IMR-90 (cell line): Measurements from ENCODE around the gene CCDC181. TPM values are rescaled to one million over a fixed set of nuclear protein-coding genes. Genes with fewer than 3 reads are reported as not detected.

ENCODE experiments used
- ATAC-seq: fragments of 200-7000 bp; cut with Tn5 transposase; 2 replicates; pipeline ENCODE4 v1.9.1; 2020; ENCODE audit warnings: low read depth, mild to moderate bottlenecking, moderate library complexity
- BruUV-seq: library from RNA; stranded (reverse); fragments of 400-500 nt; replicated peaks from 2 replicates; lab custom pipeline; 2021; lab: Mats Ljungman, UMichigan
- CTCF ChIA-PET: fragments of 300-600 bp; formaldehyde crosslinking; extraction: SDS; loops from one replicate; lab custom pipeline; 2021; ENCODE audit warnings: antibody characterized with exemption; lab: Yijun Ruan, JAX
- POLR2A ChIA-PET: fragments of 300-600 bp; sonication (Branson Sonifier 250); formaldehyde crosslinking; loops from one replicate; lab custom pipeline; 2022; ENCODE audit warnings: antibody characterized with exemption; ENCODE audit not compliant: unreplicated experiment; lab: Charles Lee
- DNase-seq: peaks from one replicate; pipeline ENCODE4 v3.0.0; 2013
- H2AFZ ChIP-seq: replicated peaks from 2 replicates; pipeline ENCODE3; 2013; ENCODE audit warnings: low read length, mild to moderate bottlenecking; ENCODE audit not compliant: poor library complexity
- H2AK5ac ChIP-seq: 2 replicates; pipeline ENCODE4 v1.6.1; 2013; ENCODE audit warnings: low read depth, low read length, inconsistent platforms
- H2AK9ac ChIP-seq: replicated peaks from 2 replicates; pipeline ENCODE3; 2013; ENCODE audit warnings: mild to moderate bottlenecking, low read depth, low read length, moderate library complexity; ENCODE audit not compliant: poor library complexity
- H2BK120ac ChIP-seq: 2 replicates; pipeline ENCODE4 v1.6.1; 2013; ENCODE audit warnings: low read depth, low read length, inconsistent platforms
- H2BK15ac ChIP-seq: 3 replicates; pipeline ENCODE4 v1.6.1; 2013; ENCODE audit warnings: low read depth, low read length, inconsistent platforms
- H2BK20ac ChIP-seq: 2 replicates; pipeline ENCODE4 v1.6.1; 2013; ENCODE audit warnings: low read depth, mild to moderate bottlenecking, inconsistent platforms, low read length, moderate library complexity
- H2BK5ac ChIP-seq: 2 replicates; pipeline ENCODE4 v1.6.1; 2013; ENCODE audit warnings: mild to moderate bottlenecking, low read depth, low read length, inconsistent platforms; ENCODE audit not compliant: poor library complexity, severe bottlenecking
- H3K14ac ChIP-seq: replicated peaks from 2 replicates; pipeline ENCODE4 v1.6.1; 2013; ENCODE audit warnings: low read depth, low read length, inconsistent platforms
- H3K18ac ChIP-seq: 2 replicates; pipeline ENCODE4 v1.6.1; 2013; ENCODE audit warnings: low read depth, low read length, control low read depth
- H3K23ac ChIP-seq: 2 replicates; pipeline ENCODE4 v1.6.1; 2013; ENCODE audit warnings: low read depth, low read length, inconsistent platforms
- H3K27ac ChIP-seq: 2 replicates; pipeline ENCODE4 v1.5.1; 2013; ENCODE audit warnings: mild to moderate bottlenecking, control low read depth, low read length; ENCODE audit not compliant: insufficient read depth
- H3K27me3 ChIP-seq: 2 replicates; pipeline ENCODE4 v1.6.1; 2013; ENCODE audit warnings: low read length; ENCODE audit not compliant: control insufficient read depth, insufficient read depth
- H3K36me3 ChIP-seq: 2 replicates; pipeline ENCODE4 v1.6.1; 2013; ENCODE audit warnings: low read length, mixed read lengths; ENCODE audit not compliant: control insufficient read depth, insufficient read depth
- H3K4ac ChIP-seq: 2 replicates; pipeline ENCODE4 v1.6.1; 2013; ENCODE audit warnings: low read depth, low read length, inconsistent platforms
- H3K4me1 ChIP-seq: 2 replicates; pipeline ENCODE4 v1.6.1; 2013; ENCODE audit warnings: low read length, mixed read lengths; ENCODE audit not compliant: control insufficient read depth, insufficient read depth
- H3K4me2 ChIP-seq: 2 replicates; pipeline ENCODE4 v1.6.1; 2013; ENCODE audit warnings: low read depth, mild to moderate bottlenecking, control low read depth, low read length, moderate library complexity
- H3K4me3 ChIP-seq: 2 replicates; pipeline ENCODE4 v1.5.1; 2013; ENCODE audit warnings: low read depth, mild to moderate bottlenecking, control low read depth, low read length, moderate library complexity; ENCODE audit not compliant: insufficient read depth
- H3K56ac ChIP-seq: 2 replicates; pipeline ENCODE4 v1.6.1; 2013; ENCODE audit warnings: low read length, inconsistent platforms; ENCODE audit not compliant: insufficient read depth; ENCODE audit errors: extremely low read depth
- H3K79me1 ChIP-seq, 2 experiments: 2 replicates each; pipeline ENCODE4 v1.6.1; 2013; ENCODE audit warnings: low read length in 2 of 2, inconsistent platforms in 1 of 2, low read depth in 1 of 2
- H3K9ac ChIP-seq: 2 replicates; pipeline ENCODE4 v1.6.1; 2013; ENCODE audit warnings: low read depth, low read length, control low read depth
- H3K9me1 ChIP-seq: 2 replicates; pipeline ENCODE4 v1.6.1; 2013; ENCODE audit warnings: low read length, inconsistent platforms; ENCODE audit not compliant: insufficient read depth
- H3K9me3 ChIP-seq: 2 replicates; pipeline ENCODE4 v1.6.1; 2013; ENCODE audit warnings: low read length; ENCODE audit not compliant: control insufficient read depth, insufficient read depth
- H4K20me1 ChIP-seq: 2 replicates; pipeline ENCODE4 v1.6.1; 2013; ENCODE audit warnings: low read length, inconsistent platforms; ENCODE audit not compliant: insufficient read depth
- H4K5ac ChIP-seq: 2 replicates; pipeline ENCODE4 v1.6.1; 2013; ENCODE audit warnings: mild to moderate bottlenecking, low read depth, low read length, control low read depth
- H4K8ac ChIP-seq, 2 experiments: 2 replicates each; pipeline ENCODE4 v1.6.1; 2013; ENCODE audit warnings: low read depth in 2 of 2, low read length in 2 of 2, control low read depth in 1 of 2, inconsistent platforms in 1 of 2
- H4K91ac ChIP-seq: 2 replicates; pipeline ENCODE4 v1.6.1; 2013; ENCODE audit warnings: low read depth, low read length, inconsistent platforms; ENCODE audit not compliant: insufficient read depth
- BHLHE40 ChIP-seq: fragments of 150-350 bp; IDR thresholded peaks from 2 replicates; pipeline ENCODE4 v1.6.1; 2016; ENCODE audit warnings: mild to moderate bottlenecking, low read depth, low read length
- CEBPB ChIP-seq: IDR thresholded peaks from 2 replicates; pipeline ENCODE4 v1.6.1; 2012; ENCODE audit warnings: low read depth, low read length, improper control_type of control experiment
- CHD1 ChIP-seq: IDR thresholded peaks from 2 replicates; pipeline ENCODE4 v1.6.1; 2012; ENCODE audit warnings: low read depth, low read length, improper control_type of control experiment
- FOS ChIP-seq: fragments of 150-350 bp; IDR thresholded peaks from 2 replicates; pipeline ENCODE4 v1.6.1; 2016; ENCODE audit warnings: low read depth, low read length
- MAFK ChIP-seq: IDR thresholded peaks from 2 replicates; pipeline ENCODE4 v1.6.1; 2012; ENCODE audit warnings: low read depth, low read length, improper control_type of control experiment
- MAZ ChIP-seq: IDR thresholded peaks from 2 replicates; pipeline ENCODE4 v1.6.1; 2012; ENCODE audit warnings: low read depth, mild to moderate bottlenecking, low read length, improper control_type of control experiment, moderate library complexity, borderline replicate concordance
- MXI1 ChIP-seq: IDR thresholded peaks from 2 replicates; pipeline ENCODE4 v1.6.1; 2012; ENCODE audit warnings: low read depth, mild to moderate bottlenecking, low read length, moderate library complexity, borderline replicate concordance
- NFE2L2 ChIP-seq: fragments of 150-350 bp; IDR thresholded peaks from 2 replicates; pipeline ENCODE4 v1.6.1; 2016; ENCODE audit warnings: low read depth, mild to moderate bottlenecking, low read length
- POLR2A ChIP-seq: IDR thresholded peaks from 2 replicates; pipeline ENCODE4 v1.6.1; 2012; ENCODE audit warnings: mild to moderate bottlenecking, low read depth, low read length
- RAD21 ChIP-seq: IDR thresholded peaks from 2 replicates; pipeline ENCODE4 v1.6.1; 2012; ENCODE audit warnings: low read length, improper control_type of control experiment
- RCOR1 ChIP-seq: IDR thresholded peaks from 2 replicates; pipeline ENCODE4 v1.6.1; 2012; ENCODE audit warnings: mild to moderate bottlenecking, low read length, improper control_type of control experiment; ENCODE audit not compliant: insufficient replicate concordance
- RFX5 ChIP-seq: IDR thresholded peaks from 2 replicates; pipeline ENCODE4 v1.8.0; 2012; ENCODE audit warnings: low read depth, mild to moderate bottlenecking, low read length, moderate library complexity
- SMC3 ChIP-seq: fragments of 150-350 bp; IDR thresholded peaks from 2 replicates; pipeline ENCODE4 v1.6.1; 2016; ENCODE audit warnings: low read depth, mild to moderate bottlenecking, antibody characterized with exemption, low read length, moderate library complexity
- WGBS, 2 experiments: methylation state at CpG; one replicate each; pipeline versions ENCODE4 v1.1.5 to v1.1.7; 2013; ENCODE audit warnings: missing lambda C conversion rate in 2 of 2; ENCODE audit not compliant: insufficient read length in 1 of 2; ENCODE audit errors: extremely low coverage in 2 of 2; 5-methylcytosine and 5-hydroxymethylcytosine counted together
- dilution Hi-C: fragments of 300-500 bp; cut with HindIII; formaldehyde crosslinking; loops from one replicate; pipeline ENCODE4 v1.14.3; 2018; ENCODE audit warnings: low sequenced_read_pairs; ENCODE audit not compliant: unreplicated experiment
- in situ Hi-C: fragments of 300-500 bp; cut with MboI; formaldehyde crosslinking; loops from 3 replicates; pipeline ENCODE4 v1.14.3; 2019; ENCODE audit warnings: low sequenced_read_pairs, inconsistent platforms, mixed read lengths
- intact Hi-C: fragments of 100-400 bp; cut with micrococcal nuclease; formaldehyde crosslinking; loops from 2 replicates; pipeline ENCODE4 v1.10.0; 2022
- polyA plus RNA-seq, 3 experiments: library from polyadenylated mRNA; depleted of rRNA; stranded (reverse); fragments of >200 nt; gene quantifications; 2 replicates each; pipeline ENCODE4 v1.2.3, GENCODE V29; 2012; ENCODE audit warnings: low replicate concordance in 1 of 3
- total RNA-seq: library from RNA; depleted of rRNA; stranded (reverse); fragments of >200 nt; gene quantifications from 2 replicates; pipeline ENCODE4 v1.2.3, GENCODE V29; 2012
- TF ChIP-seq, protein P1 (sequence below): conservative IDR thresholded peaks from 2 replicates; pipeline ENCODE4 v1.5.1; 2012; ENCODE audit warnings: mild to moderate bottlenecking, low read depth, low read length, improper control_type of control experiment
- TF ChIP-seq, protein P2 (sequence below): fragments of 150-350 bp; IDR thresholded peaks from 2 replicates; pipeline ENCODE4 v1.6.1; 2017; ENCODE audit warnings: mild to moderate bottlenecking, antibody characterized with exemption, low read length, low read depth
- TF ChIP-seq, protein P3 (sequence below): fragments of 150-350 bp; IDR thresholded peaks from 2 replicates; pipeline ENCODE4 v1.6.1; 2016; ENCODE audit warnings: low read depth, mild to moderate bottlenecking, low read length, moderate library complexity, borderline replicate concordance

CCDC181 gene
- total and polyA plus RNA-seq, 2 of the 4 experiments (the other 2 are of a cell fraction) = 0.03 TPM; not detected in 1

DNA sequence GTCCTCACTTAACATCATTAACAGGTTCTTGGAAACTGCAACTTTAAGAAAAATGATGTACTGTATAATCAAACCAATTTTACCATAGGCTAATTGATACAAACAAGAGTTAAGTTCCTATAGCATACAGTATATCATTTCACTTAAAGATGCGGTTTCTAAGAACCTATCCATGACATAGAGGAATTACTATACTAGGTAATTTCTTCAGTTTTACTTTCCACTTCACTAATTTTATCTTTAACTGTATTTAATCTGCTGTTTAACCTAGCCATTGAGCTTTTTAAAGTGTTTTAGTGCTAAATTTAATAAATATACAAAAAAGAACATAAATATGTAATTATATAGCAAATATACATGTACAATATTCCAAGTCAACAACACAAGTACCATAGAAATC lies 30.2 kb upstream of the CCDC181 start:
- H3K79me1 ChIP-seq = no peaks in the 10 kb centered on the region
- H2AFZ ChIP-seq = no peak overlapping the region
- H4K5ac ChIP-seq = no peak overlapping the region
- ChIA-PET CTCF (no interaction called here), POLR2A (no interaction called here)
- H3K56ac ChIP-seq = no peak overlapping the region
- no peaks in the 10 kb centered on the region for H3K4me1 ChIP-seq
- no TSS peak for BruUV-seq
- no peak overlapping the region for H2AK5ac ChIP-seq
- H3K14ac ChIP-seq = no peak overlapping the region
- H3K4ac ChIP-seq = no peak overlapping the region
- H2BK5ac ChIP-seq = no peak overlapping the region
- H4K91ac ChIP-seq = no peak overlapping the region
- ATAC-seq = no peak
- H3K23ac ChIP-seq = no peak overlapping the region
- no peak overlapping the region for H3K18ac ChIP-seq
- no peak overlapping the region for H2BK15ac ChIP-seq
- H3K36me3 ChIP-seq = no peaks in the 10 kb centered on the region
- no peak for DNase-seq
- H3K9me3 ChIP-seq = no peaks in the 10 kb centered on the region
- intact Hi-C loops (no loop called here), dilution Hi-C loops (no loop called here), in situ Hi-C loops (no loop called here)
- no peak overlapping the region for H3K4me3 ChIP-seq
- WGBS, 2 experiments = no CpG with 5 or more reads among the region's 1 CpG
- no peaks in the 10 kb centered on the region for H3K27me3 ChIP-seq
- H4K20me1 ChIP-seq = no peaks in the 10 kb centered on the region
- no peak overlapping the region for H2BK120ac ChIP-seq
- H2BK20ac ChIP-seq = no peak overlapping the region
- no peaks in the 10 kb centered on the region for H3K9me1 ChIP-seq
- H3K4me2 ChIP-seq = no peak overlapping the region
- no peak overlapping the region for H4K8ac ChIP-seq
- H3K9ac ChIP-seq = no peak overlapping the region
- TF ChIP-seq, protein P1, sequence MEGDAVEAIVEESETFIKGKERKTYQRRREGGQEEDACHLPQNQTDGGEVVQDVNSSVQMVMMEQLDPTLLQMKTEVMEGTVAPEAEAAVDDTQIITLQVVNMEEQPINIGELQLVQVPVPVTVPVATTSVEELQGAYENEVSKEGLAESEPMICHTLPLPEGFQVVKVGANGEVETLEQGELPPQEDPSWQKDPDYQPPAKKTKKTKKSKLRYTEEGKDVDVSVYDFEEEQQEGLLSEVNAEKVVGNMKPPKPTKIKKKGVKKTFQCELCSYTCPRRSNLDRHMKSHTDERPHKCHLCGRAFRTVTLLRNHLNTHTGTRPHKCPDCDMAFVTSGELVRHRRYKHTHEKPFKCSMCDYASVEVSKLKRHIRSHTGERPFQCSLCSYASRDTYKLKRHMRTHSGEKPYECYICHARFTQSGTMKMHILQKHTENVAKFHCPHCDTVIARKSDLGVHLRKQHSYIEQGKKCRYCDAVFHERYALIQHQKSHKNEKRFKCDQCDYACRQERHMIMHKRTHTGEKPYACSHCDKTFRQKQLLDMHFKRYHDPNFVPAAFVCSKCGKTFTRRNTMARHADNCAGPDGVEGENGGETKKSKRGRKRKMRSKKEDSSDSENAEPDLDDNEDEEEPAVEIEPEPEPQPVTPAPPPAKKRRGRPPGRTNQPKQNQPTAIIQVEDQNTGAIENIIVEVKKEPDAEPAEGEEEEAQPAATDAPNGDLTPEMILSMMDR = no peak
- TF ChIP-seq FOS (no peak), RFX5 (no peak), RCOR1 (no peak), CHD1 (no peak), MAFK (no peak), BHLHE40 (no peak), RAD21 (no peak), POLR2A (no peak), MXI1 (no peak), MAZ (no peak), NFE2L2 (no peak), SMC3 (no peak), CEBPB (no peak)
- TF ChIP-seq, protein P2, sequence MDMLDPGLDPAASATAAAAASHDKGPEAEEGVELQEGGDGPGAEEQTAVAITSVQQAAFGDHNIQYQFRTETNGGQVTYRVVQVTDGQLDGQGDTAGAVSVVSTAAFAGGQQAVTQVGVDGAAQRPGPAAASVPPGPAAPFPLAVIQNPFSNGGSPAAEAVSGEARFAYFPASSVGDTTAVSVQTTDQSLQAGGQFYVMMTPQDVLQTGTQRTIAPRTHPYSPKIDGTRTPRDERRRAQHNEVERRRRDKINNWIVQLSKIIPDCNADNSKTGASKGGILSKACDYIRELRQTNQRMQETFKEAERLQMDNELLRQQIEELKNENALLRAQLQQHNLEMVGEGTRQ = no peak
- TF ChIP-seq, protein P3, sequence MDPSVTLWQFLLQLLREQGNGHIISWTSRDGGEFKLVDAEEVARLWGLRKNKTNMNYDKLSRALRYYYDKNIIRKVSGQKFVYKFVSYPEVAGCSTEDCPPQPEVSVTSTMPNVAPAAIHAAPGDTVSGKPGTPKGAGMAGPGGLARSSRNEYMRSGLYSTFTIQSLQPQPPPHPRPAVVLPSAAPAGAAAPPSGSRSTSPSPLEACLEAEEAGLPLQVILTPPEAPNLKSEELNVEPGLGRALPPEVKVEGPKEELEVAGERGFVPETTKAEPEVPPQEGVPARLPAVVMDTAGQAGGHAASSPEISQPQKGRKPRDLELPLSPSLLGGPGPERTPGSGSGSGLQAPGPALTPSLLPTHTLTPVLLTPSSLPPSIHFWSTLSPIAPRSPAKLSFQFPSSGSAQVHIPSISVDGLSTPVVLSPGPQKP = no peak
- no peak overlapping the region for H3K27ac ChIP-seq
- no peak overlapping the region for H2AK9ac ChIP-seq
